ENCODE data around the gene SLC18B1.

The SLC18B1 gene

GRCh38 chr6:132760256-132760655, 38.2 kb downstream of the SLC18B1 start:
- H3F3A ChIP-seq (ENCODE audit: low read depth): no peaks in the 10 kb centered on the region
- no peaks in the 10 kb centered on the region for H3K9me3 ChIP-seq (ENCODE audit: insufficient read depth, low read depth, low read length)
- no peak overlapping the region for H2AFZ ChIP-seq (ENCODE audit: low read length)
- H4K20me1 ChIP-seq (ENCODE audit: insufficient read depth, low read length, poor library complexity, severe bottlenecking): no peaks in the 10 kb centered on the region
- no peak overlapping the region for H3K9ac ChIP-seq (ENCODE audit: low read depth, low read length, poor library complexity, severe bottlenecking)
- no peaks in the 10 kb centered on the region for H3K79me2 ChIP-seq (ENCODE audit: insufficient read depth, low read length)
- H3K36me3 ChIP-seq (ENCODE audit: insufficient read depth, low read length): no peaks in the 10 kb centered on the region
- H3K9me2 ChIP-seq (replicated peaks; ENCODE audit: low read depth, low read length): no peaks in the 10 kb centered on the region
- no peaks in the 10 kb centered on the region for H3K27me3 ChIP-seq (ENCODE audit: insufficient read depth, low read length, poor library complexity, severe bottlenecking)
- no peak overlapping the region for H3K4me2 ChIP-seq (ENCODE audit: low read depth, low read length, poor library complexity, severe bottlenecking)
- TF ChIP-seq CTCF (conservative IDR thresholded peaks at IDR 0.05; ENCODE audit: low read length): no peak
- TF ChIP-seq EZH2phosphoT487 (IDR thresholded peaks at IDR 0.05; ENCODE audit: borderline replicate concordance): no peak
- no peak overlapping the region for H3K4me3 ChIP-seq (ENCODE audit: low read length, poor library complexity, severe bottlenecking)
- no peaks in the 10 kb centered on the region for H3K4me1 ChIP-seq (ENCODE audit: insufficient read depth, low read length, poor library complexity, severe bottlenecking)

GRCh38 chr6:132758689-132759088, 39.7 kb downstream of the SLC18B1 start:
- H3K4me2 ChIP-seq (ENCODE audit: low read depth, low read length, poor library complexity, severe bottlenecking): no peak overlapping the region

GRCh38 chr6:132752255-132752654, 46.2 kb downstream of the SLC18B1 start:
- H3K27me3 ChIP-seq (ENCODE audit: insufficient read depth, low read length, poor library complexity, severe bottlenecking): no peaks in the 10 kb centered on the region
- H3K36me3 ChIP-seq (ENCODE audit: insufficient read depth, low read length): no peaks in the 10 kb centered on the region
- no peaks in the 10 kb centered on the region for H3K79me2 ChIP-seq (ENCODE audit: insufficient read depth, low read length)
- no peaks in the 10 kb centered on the region for H3K9me2 ChIP-seq (replicated peaks; ENCODE audit: low read depth, low read length)
- no peak overlapping the region for H3K9ac ChIP-seq (ENCODE audit: low read depth, low read length, poor library complexity, severe bottlenecking)
- H3K4me1 ChIP-seq (ENCODE audit: insufficient read depth, low read length, poor library complexity, severe bottlenecking): no peaks in the 10 kb centered on the region
- TF ChIP-seq CTCF (conservative IDR thresholded peaks at IDR 0.05; ENCODE audit: low read length) (no peak), EZH2phosphoT487 (IDR thresholded peaks at IDR 0.05; ENCODE audit: borderline replicate concordance) (no peak)
- no peaks in the 10 kb centered on the region for H4K20me1 ChIP-seq (ENCODE audit: insufficient read depth, low read length, poor library complexity, severe bottlenecking)
- no peaks in the 10 kb centered on the region for H3K9me3 ChIP-seq (ENCODE audit: insufficient read depth, low read depth, low read length)
- no peak overlapping the region for H3K4me3 ChIP-seq (ENCODE audit: low read length, poor library complexity, severe bottlenecking)
- no peaks in the 10 kb centered on the region for H3F3A ChIP-seq (ENCODE audit: low read depth)
- H3K4me2 ChIP-seq (ENCODE audit: low read depth, low read length, poor library complexity, severe bottlenecking): no peak overlapping the region
- H2AFZ ChIP-seq (ENCODE audit: low read length): no peak overlapping the region

More at GRCh38 chr6:132758689-132759088, 39.7 kb downstream of the SLC18B1 start:
- Histone ChIP-seq H3K9ac (ENCODE audit: low read depth, low read length, poor library complexity, severe bottlenecking) (no peak overlapping the region), H3F3A (ENCODE audit: low read depth) (no peaks in the 10 kb centered on the region), H3K9me2 (replicated peaks; ENCODE audit: low read depth, low read length) (no peaks in the 10 kb centered on the region), H3K9me3 (ENCODE audit: insufficient read depth, low read depth, low read length) (no peaks in the 10 kb centered on the region), H3K4me1 (ENCODE audit: insufficient read depth, low read length, poor library complexity, severe bottlenecking) (no peaks in the 10 kb centered on the region), H4K20me1 (ENCODE audit: insufficient read depth, low read length, poor library complexity, severe bottlenecking) (no peaks in the 10 kb centered on the region), H3K27me3 (ENCODE audit: insufficient read depth, low read length, poor library complexity, severe bottlenecking) (no peaks in the 10 kb centered on the region), H3K79me2 (ENCODE audit: insufficient read depth, low read length) (no peaks in the 10 kb centered on the region), H3K36me3 (ENCODE audit: insufficient read depth, low read length) (no peaks in the 10 kb centered on the region), H3K4me3 (ENCODE audit: low read length, poor library complexity, severe bottlenecking) (no peak overlapping the region), H2AFZ (ENCODE audit: low read length) (no peak overlapping the region)
- no peak for TF ChIP-seq EZH2phosphoT487 (IDR thresholded peaks at IDR 0.05; ENCODE audit: borderline replicate concordance)
- TF ChIP-seq CTCF (conservative IDR thresholded peaks at IDR 0.05; ENCODE audit: low read length): no peak

All from Loucy (cell line).